ENCODE results near the gene NBEAL2.
"Not testable (repeated sequence)": the region's sequence is repeated elsewhere in the genome, so short reads cannot be mapped to it uniquely, and the experiment has no call there.

NBEAL2 gene

DNA sequence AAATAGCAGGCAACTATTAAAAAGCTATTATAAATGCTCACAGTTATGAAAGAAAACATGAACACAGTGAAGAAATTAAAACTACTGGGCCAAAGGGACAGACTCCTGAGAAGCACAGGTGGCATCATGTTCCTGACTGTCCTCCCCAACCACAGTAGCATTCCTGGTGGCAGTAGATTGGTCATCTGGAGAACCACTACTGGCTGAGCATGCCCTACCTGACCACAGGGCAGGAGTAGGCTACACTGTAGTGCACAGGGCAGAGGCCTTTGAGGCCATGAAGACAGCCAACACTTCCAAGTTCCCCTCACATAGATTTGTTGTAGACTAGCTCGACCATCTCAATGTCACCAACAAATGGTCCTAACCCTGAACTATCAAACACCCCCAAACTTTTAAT, 49.2 kb downstream of the NBEAL2 start:
- no peak for DNase-seq (ENCODE audit: low read depth)
- H3K4me3 ChIP-seq (ENCODE audit: control insufficient read depth, low read depth, low read length), result no peak overlapping the region
- TF ChIP-seq CTCF (conservative IDR thresholded peaks at IDR 0.05; ENCODE audit: control insufficient read depth, insufficient read depth, low read depth, low read length), result no peak

DNA sequence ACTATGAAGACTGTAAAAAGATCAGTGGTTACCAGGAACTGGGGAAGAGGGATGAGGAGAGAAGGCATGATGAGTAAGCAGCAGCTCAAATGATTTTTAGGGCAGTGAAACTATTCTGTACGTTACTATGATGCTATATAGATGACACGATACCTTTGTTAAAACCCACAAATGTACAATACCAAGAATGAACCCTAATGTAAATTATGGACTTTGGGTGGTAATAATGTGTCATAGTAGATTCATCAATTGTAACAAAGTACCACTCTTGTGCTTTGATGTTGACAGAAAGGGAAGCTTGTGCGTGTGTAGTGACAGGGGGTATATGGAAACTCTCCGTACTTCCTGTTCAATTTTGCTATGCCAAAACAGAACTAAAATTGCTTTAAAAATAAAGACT, 51.6 kb downstream of the NBEAL2 start:
- DNase-seq (ENCODE audit: low read depth); H3K4me3 ChIP-seq (ENCODE audit: control insufficient read depth, low read depth, low read length): not testable (repeated sequence)

- no peak for TF ChIP-seq CTCF (conservative IDR thresholded peaks at IDR 0.05; ENCODE audit: control insufficient read depth, insufficient read depth, low read depth, low read length)
- no peak for DNase-seq (ENCODE audit: low read depth)
- no peak overlapping the region for H3K4me3 ChIP-seq (ENCODE audit: control insufficient read depth, low read depth, low read length)
Measured at GRCh38 chr3:47034868-47035489, 55.5 kb downstream of the NBEAL2 start.

- TF ChIP-seq CTCF (conservative IDR thresholded peaks at IDR 0.05; ENCODE audit: control insufficient read depth, insufficient read depth, low read depth, low read length), result no peak
- no peak overlapping the region for H3K4me3 ChIP-seq (ENCODE audit: control insufficient read depth, low read depth, low read length)
- no peak for DNase-seq (ENCODE audit: low read depth)
Measured at GRCh38 chr3:47035645-47036044, 56.2 kb downstream of the NBEAL2 start.

- TF ChIP-seq CTCF (conservative IDR thresholded peaks at IDR 0.05; ENCODE audit: control insufficient read depth, insufficient read depth, low read depth, low read length), result no peak
- DNase-seq (ENCODE audit: low read depth), result no peak
- H3K4me3 ChIP-seq (ENCODE audit: control insufficient read depth, low read depth, low read length), result no peak overlapping the region
Measured at GRCh38 chr3:47036145-47036544, 56.7 kb downstream of the NBEAL2 start.

- not testable (repeated sequence) for H3K4me3 ChIP-seq (ENCODE audit: control insufficient read depth, low read depth, low read length); DNase-seq (ENCODE audit: low read depth)
Measured at GRCh38 chr3:47037302-47037701, 57.8 kb downstream of the NBEAL2 start.

DNA sequence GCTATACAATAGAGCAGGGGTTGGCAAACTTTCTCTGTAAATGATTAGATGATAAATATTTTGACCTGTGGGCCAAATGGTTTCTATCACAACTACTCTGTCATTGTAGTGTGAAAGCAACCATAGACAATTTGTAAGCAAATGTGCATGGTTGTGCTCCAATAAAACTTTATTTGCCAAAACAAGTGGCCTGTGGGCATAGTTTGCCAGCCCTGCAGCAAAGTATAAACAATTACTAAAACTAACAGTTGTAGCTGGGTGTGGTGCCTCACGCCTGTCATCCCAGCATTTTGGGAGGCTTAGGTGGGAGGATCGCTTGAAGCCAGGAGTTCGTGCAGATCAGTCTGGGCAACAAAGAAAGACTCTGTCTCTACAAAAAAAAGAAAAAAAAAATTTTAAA, 61.6 kb downstream of the NBEAL2 start:
- no peak overlapping the region for H3K4me3 ChIP-seq (ENCODE audit: control insufficient read depth, low read depth, low read length)
- TF ChIP-seq CTCF (conservative IDR thresholded peaks at IDR 0.05; ENCODE audit: control insufficient read depth, insufficient read depth, low read depth, low read length), result no peak
- DNase-seq (ENCODE audit: low read depth), result no peak

GRCh38 chr3:47042231-47042791, 62.8 kb downstream of the NBEAL2 start:
- no peak for DNase-seq (ENCODE audit: low read depth)
- no peak overlapping the region for H3K4me3 ChIP-seq (ENCODE audit: control insufficient read depth, low read depth, low read length)
- no peak for TF ChIP-seq CTCF (conservative IDR thresholded peaks at IDR 0.05; ENCODE audit: control insufficient read depth, insufficient read depth, low read depth, low read length)
